GM12891 (cell line): Measurements from ENCODE around the gene TTLL8.

Experiments used
- POLR2A ChIP-seq: IDR thresholded peaks from 2 replicates; pipeline ENCODE4 v1.6.1; 2011; ENCODE audit warnings: low read depth, low read length, control low read depth
- POLR2AphosphoS5 ChIP-seq: IDR thresholded peaks from 2 replicates; pipeline ENCODE4 v1.6.1; 2011; ENCODE audit warnings: low read depth, low read length, control low read depth
- SPI1 ChIP-seq: IDR thresholded peaks from 2 replicates; pipeline ENCODE4 v1.6.1; 2011; ENCODE audit warnings: low read depth, low read length, control low read depth
- TAF1 ChIP-seq: IDR thresholded peaks from 2 replicates; pipeline ENCODE4 v1.6.1; 2011; ENCODE audit warnings: low read depth, low read length, control low read depth

GRCh38 chr22:50071432-50072166, 13.5 kb upstream of the TTLL8 start:
- TF ChIP-seq POLR2A (no peak), TAF1 (no peak), POLR2AphosphoS5 (no peak), SPI1 (no peak)
